Muscle of leg (tissue), 11 donors: ENCODE measurements around the gene SLC24A4. TPM values are rescaled to one million over a fixed set of nuclear protein-coding genes. Genes with fewer than 3 reads are reported as not detected.
"Not testable (repeated sequence)": the region's sequence is repeated elsewhere in the genome, so short reads cannot be mapped to it uniquely, and the experiment has no call there.

Experiments used
- DNase-seq: peaks from one replicate; pipeline ENCODE4 v3.0.0; 2013
- H3K27ac ChIP-seq: one replicate; pipeline ENCODE4 v1.5.1; 2013; ENCODE audit warnings: mild to moderate bottlenecking, low read length, control low read depth
- H3K27me3 ChIP-seq: one replicate; pipeline ENCODE4 v1.6.1; 2013; ENCODE audit warnings: low read length; ENCODE audit not compliant: control insufficient read depth, insufficient read depth
- H3K36me3 ChIP-seq: one replicate; pipeline ENCODE4 v1.6.1; 2013; ENCODE audit warnings: low read length; ENCODE audit not compliant: control insufficient read depth, insufficient read depth
- H3K4me1 ChIP-seq: one replicate; pipeline ENCODE4 v1.6.1; 2013; ENCODE audit warnings: low read length; ENCODE audit not compliant: control insufficient read depth, insufficient read depth
- H3K4me3 ChIP-seq: one replicate; pipeline ENCODE4 v1.5.1; 2013; ENCODE audit warnings: low read length, control low read depth
- H3K9me3 ChIP-seq: replicated peaks from 2 replicates; pipeline ENCODE4 v1.6.1; 2013; ENCODE audit warnings: low read depth, low read length; ENCODE audit not compliant: control insufficient read depth
- WGBS: methylation state at CpG from one replicate; pipeline ENCODE4 v1.1.5; 2013; ENCODE audit warnings: missing lambda C conversion rate; ENCODE audit not compliant: insufficient coverage; 5-methylcytosine and 5-hydroxymethylcytosine counted together
- polyA plus RNA-seq, 8 donors: library from polyadenylated mRNA; unstranded; fragments of 120-200 nt; gene quantifications; one replicate each; pipeline versions ENCODE4 v1.2.1 to v1.2.3, GENCODE V29; 2013; ENCODE audit warnings: inconsistent platforms in 1 of 8, low replicate concordance in 1 of 8; ENCODE audit not compliant: insufficient read length in 8 of 8, insufficient read depth in 1 of 8
- total RNA-seq: library from RNA; stranded (reverse); fragments of 120-200 nt; gene quantifications from one replicate; pipeline ENCODE4 v1.2.4, GENCODE V29; 2013

The SLC24A4 gene
- total and polyA plus RNA-seq, 9 donors, result 1.8 to 6.6 (median 2.9) TPM

GRCh38 chr14:92398888-92399636 lies 76.1 kb downstream of the SLC24A4 start:
- DNase-seq, result peak; percentile 95
- H3K4me1 ChIP-seq, result peaks cover 22% of the 10 kb centered on the region
- H3K27ac ChIP-seq, result peak overlapping the region; percentile 90
- H3K27me3 ChIP-seq, result peaks cover 2% of the 10 kb centered on the region
- no peaks in the 10 kb centered on the region for H3K9me3 ChIP-seq
- 45% methylated on average over 4 of the region's 7 CpGs for WGBS
- no peak overlapping the region for H3K4me3 ChIP-seq
- no peaks in the 10 kb centered on the region for H3K36me3 ChIP-seq

GRCh38 chr14:92400579-92401444 lies 77.8 kb downstream of the SLC24A4 start:
- peaks cover 22% of the 10 kb centered on the region for H3K4me1 ChIP-seq
- H3K27me3 ChIP-seq, result peaks cover 2% of the 10 kb centered on the region
- DNase-seq, result no peak
- no peaks in the 10 kb centered on the region for H3K36me3 ChIP-seq
- H3K9me3 ChIP-seq, result no peaks in the 10 kb centered on the region
- WGBS, result 70% methylated on average over 2 of the region's 7 CpGs
- H3K4me3 ChIP-seq, result no peak overlapping the region
- H3K27ac ChIP-seq, result no peak overlapping the region

GRCh38 chr14:92401561-92401960 lies 78.6 kb downstream of the SLC24A4 start:
- Histone ChIP-seq H3K9me3 (peaks cover 3% of the 10 kb centered on the region), H3K4me1 (peaks cover 22% of the 10 kb centered on the region), H3K27ac (no peak overlapping the region), H3K27me3 (peaks cover 2% of the 10 kb centered on the region), H3K4me3 (no peak overlapping the region), H3K36me3 (no peaks in the 10 kb centered on the region)
- WGBS, result no CpG with 5 or more reads among the region's 3 CpGs
- DNase-seq, result no peak

GRCh38 chr14:92402500-92402899 lies 79.5 kb downstream of the SLC24A4 start:
- H3K27me3 ChIP-seq, DNase-seq, H3K36me3 ChIP-seq, H3K9me3 ChIP-seq, H3K4me3 ChIP-seq, H3K27ac ChIP-seq: not testable (repeated sequence)
- peaks cover 18% of the 10 kb centered on the region for H3K4me1 ChIP-seq
- 100% methylated on average over 1 of the region's 1 CpG for WGBS

GRCh38 chr14:92404018-92404417 lies 81.1 kb downstream of the SLC24A4 start:
- WGBS, result 39% methylated on average over 4 of the region's 4 CpGs
- Histone ChIP-seq H3K27me3 (no peaks in the 10 kb centered on the region), H3K27ac (peak overlapping the region; percentile 47), H3K4me3 (no peak overlapping the region), H3K9me3 (peaks cover 3% of the 10 kb centered on the region), H3K4me1 (peaks cover 7% of the 10 kb centered on the region), H3K36me3 (no peaks in the 10 kb centered on the region)
- DNase-seq, result no peak

- H3K4me1 ChIP-seq, result peaks cover 7% of the 10 kb centered on the region
- no peak overlapping the region for H3K4me3 ChIP-seq
- no peaks in the 10 kb centered on the region for H3K27me3 ChIP-seq
- H3K27ac ChIP-seq, result peak overlapping the region; percentile 47
- peaks cover 3% of the 10 kb centered on the region for H3K9me3 ChIP-seq
- WGBS, result no CpG with 5 or more reads among the region's 1 CpG
- no peaks in the 10 kb centered on the region for H3K36me3 ChIP-seq
- DNase-seq, result no peak
These were observed 81.5 kb downstream of the SLC24A4 start for GRCh38 chr14:92404421-92404820.

- no peak overlapping the region for H3K27ac ChIP-seq
- no peaks in the 10 kb centered on the region for H3K36me3 ChIP-seq
- H3K9me3 ChIP-seq, result peaks cover 3% of the 10 kb centered on the region
- H3K4me1 ChIP-seq, result peaks cover 6% of the 10 kb centered on the region
- H3K27me3 ChIP-seq, result no peaks in the 10 kb centered on the region
- no peak for DNase-seq
- no CpG with 5 or more reads among the region's 2 CpGs for WGBS
- H3K4me3 ChIP-seq, result no peak overlapping the region
These were observed 82.0 kb downstream of the SLC24A4 start for GRCh38 chr14:92404938-92405337.

- Histone ChIP-seq H3K4me3 (no peak overlapping the region), H3K27ac (peak overlapping the region; percentile 97), H3K4me1 (peaks cover 17% of the 10 kb centered on the region), H3K36me3 (no peaks in the 10 kb centered on the region), H3K9me3 (peaks cover 3% of the 10 kb centered on the region), H3K27me3 (no peaks in the 10 kb centered on the region)
- WGBS, result no CpG with 5 or more reads among the region's 1 CpG
- no peak for DNase-seq
These were observed 84.4 kb downstream of the SLC24A4 start for GRCh38 chr14:92407410-92407809.

GRCh38 chr14:92409043-92409442 lies 86.1 kb downstream of the SLC24A4 start:
- H3K27ac ChIP-seq, result peak overlapping the region; percentile 97
- no peaks in the 10 kb centered on the region for H3K36me3 ChIP-seq
- H3K27me3 ChIP-seq, result no peaks in the 10 kb centered on the region
- peak; percentile 99 for DNase-seq
- no peak overlapping the region for H3K4me3 ChIP-seq
- H3K9me3 ChIP-seq, result peaks cover 3% of the 10 kb centered on the region
- H3K4me1 ChIP-seq, result peaks cover 32% of the 10 kb centered on the region
- WGBS, result no CpG with 5 or more reads among the region's 6 CpGs

- Histone ChIP-seq H3K4me3 (no peak overlapping the region), H3K36me3 (no peaks in the 10 kb centered on the region), H3K9me3 (peaks cover 1% of the 10 kb centered on the region), H3K4me1 (peaks cover 43% of the 10 kb centered on the region), H3K27me3 (no peaks in the 10 kb centered on the region), H3K27ac (peak overlapping the region; percentile 65)
- WGBS, result 35% methylated on average over 3 of the region's 4 CpGs
- DNase-seq, result no peak
These were observed 88.2 kb downstream of the SLC24A4 start for GRCh38 chr14:92411135-92411534.
